GM12891 (cell line): ENCODE results near the gene S100A8.

Experiments
- POLR2A ChIP-seq: IDR thresholded peaks from 2 replicates; pipeline ENCODE4 v1.6.1; 2011; ENCODE audit warnings: low read depth, low read length, control low read depth
- POLR2AphosphoS5 ChIP-seq: IDR thresholded peaks from 2 replicates; pipeline ENCODE4 v1.6.1; 2011; ENCODE audit warnings: low read depth, low read length, control low read depth
- SPI1 ChIP-seq: IDR thresholded peaks from 2 replicates; pipeline ENCODE4 v1.6.1; 2011; ENCODE audit warnings: low read depth, low read length, control low read depth
- TAF1 ChIP-seq: IDR thresholded peaks from 2 replicates; pipeline ENCODE4 v1.6.1; 2011; ENCODE audit warnings: low read depth, low read length, control low read depth

DNA sequence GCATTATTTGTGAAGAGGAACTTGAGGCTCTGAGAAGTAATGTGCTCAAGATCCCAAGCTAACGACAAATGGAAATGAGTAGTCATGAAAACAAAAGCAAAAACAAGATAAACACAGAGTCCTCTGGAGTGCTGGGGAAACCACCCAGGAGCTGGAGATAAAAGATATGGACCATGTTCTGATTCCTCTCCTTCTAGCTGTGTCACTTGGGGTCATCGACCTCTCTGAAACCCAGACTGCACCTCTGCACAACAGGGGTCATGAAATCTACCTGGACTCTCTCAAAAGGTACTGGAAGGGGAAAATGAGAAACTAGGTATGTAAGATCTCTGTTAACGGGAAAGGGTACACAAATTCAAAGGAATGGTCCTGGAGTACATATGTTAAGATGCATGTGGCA lies 48.7 kb downstream of the S100A8 start:
- no peak for TF ChIP-seq POLR2A
- no peak for TF ChIP-seq TAF1
- TF ChIP-seq POLR2AphosphoS5 = no peak
- TF ChIP-seq SPI1 = no peak
